ENCODE measurements around the gene SORBS2.

Gene SORBS2

DNA sequence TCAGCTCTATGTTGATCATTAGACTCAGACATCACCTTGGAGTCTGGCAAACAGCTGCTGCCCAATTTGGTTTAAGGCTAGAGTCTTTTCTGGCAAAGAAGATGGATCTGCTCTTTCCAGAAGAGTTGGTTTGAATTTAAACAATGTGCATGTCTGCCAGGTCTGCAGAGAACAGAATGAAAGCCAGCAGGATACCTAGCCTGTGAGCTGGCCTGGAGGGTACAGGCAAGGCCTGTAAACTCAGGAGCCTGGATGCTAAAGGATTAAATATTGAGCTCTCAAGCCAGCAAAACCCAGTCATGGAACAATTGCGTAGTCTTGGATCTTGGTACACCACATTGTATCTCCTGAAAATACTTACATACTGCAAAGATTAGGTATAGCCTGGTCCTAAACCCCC lies 261.1 kb downstream of the SORBS2 start:
- no peak for DNase-seq (ENCODE audit: low read depth)

DNA sequence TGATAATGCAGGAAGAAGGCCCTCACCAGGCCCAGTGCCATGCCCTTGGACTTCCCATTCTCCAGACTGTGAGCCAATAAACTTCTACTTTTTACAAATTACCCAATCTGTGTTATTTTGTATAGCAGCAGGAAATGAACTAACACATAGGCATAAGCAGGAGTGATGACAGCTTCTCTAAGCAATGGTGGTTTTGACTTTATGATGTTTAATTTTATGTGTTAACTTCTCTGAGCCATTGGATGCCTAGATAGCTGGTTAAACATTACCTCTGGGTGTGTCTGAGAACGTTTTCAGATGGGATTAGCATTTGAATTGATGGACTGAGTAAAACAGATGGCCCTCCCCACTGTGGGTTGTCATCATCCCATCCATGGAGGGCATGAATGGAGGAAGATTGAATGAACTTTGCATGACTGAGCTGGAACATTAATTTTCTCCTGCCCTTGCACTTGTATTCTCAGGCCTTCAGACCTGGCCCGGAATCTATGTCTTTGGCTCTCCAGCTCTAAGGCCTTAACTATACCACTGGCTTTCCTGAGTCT lies 262.8 kb downstream of the SORBS2 start:
- DNase-seq (ENCODE audit: low read depth), result no peak

DNA sequence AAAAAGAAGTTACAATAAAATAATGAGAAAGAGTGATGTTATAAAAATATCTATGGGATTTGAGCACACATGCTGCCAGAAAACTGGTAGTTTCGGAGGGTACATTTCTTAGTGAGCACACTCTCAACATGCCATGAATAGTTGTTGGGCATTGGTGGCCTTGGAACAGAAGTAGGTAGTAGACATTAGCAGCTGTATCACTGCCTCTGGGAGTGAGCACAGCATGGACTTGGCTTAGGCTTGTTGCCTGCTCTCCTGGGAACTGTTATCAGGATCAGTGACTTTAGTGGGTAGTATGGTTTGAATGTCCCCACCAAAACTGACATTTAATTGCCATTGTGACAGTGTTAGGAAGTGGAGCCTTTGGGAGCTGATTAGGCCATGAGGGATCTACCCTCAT lies 263.4 kb downstream of the SORBS2 start:
- no peak for DNase-seq (ENCODE audit: low read depth)

DNA sequence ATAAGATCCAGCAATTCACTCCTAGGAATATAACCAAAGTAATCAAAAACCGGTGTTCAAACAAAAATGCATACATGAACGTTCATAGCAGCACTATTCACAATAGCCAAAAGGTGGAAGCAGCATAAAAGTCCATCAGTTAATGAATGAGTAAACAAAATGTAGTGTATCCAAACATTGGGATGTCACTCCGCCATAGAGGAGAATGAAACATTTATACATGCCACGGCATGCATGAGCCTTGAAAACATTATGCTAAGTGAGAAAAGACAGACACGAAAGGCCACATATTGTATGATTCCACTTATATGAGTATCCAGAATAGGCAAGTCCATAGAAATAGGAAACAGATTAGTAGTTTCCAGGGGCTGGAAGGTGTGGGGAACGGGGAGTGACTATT lies 265.7 kb downstream of the SORBS2 start:
- no peak for DNase-seq (ENCODE audit: low read depth)

DNA sequence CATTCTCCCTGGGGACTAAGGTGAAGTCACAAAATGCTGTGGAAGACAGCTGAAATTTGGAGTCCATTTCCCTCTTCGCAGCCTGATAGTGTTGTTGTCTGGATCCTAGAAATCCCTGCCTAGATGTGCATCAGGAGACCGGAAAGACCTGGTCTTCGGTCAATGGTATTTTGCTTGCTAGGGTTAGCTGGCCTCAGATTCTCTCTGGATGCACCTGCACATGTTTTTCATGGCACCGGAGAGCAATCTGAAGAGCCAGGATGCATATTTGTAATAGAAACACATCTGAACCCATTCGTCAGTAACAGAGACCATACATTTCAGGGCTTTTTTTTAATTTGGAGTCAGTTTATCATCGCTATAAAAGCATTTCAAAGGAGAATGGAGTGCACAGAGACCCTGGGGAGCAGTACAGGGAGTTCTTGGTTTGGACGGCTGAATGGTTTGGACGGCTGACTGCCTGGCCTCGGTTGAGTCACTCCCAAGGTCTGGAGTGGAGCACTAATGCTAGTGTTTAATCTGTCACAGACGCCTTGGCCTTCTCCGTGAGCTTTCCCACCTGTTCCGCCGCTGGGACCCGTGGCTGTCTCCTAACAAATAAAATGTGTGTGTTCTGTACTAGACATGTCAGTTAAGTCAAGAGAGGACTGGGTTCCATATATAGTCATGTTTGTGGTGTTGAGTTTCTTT lies 269.2 kb downstream of the SORBS2 start:
- DNase-seq (ENCODE audit: low read depth), result no peak

DNA sequence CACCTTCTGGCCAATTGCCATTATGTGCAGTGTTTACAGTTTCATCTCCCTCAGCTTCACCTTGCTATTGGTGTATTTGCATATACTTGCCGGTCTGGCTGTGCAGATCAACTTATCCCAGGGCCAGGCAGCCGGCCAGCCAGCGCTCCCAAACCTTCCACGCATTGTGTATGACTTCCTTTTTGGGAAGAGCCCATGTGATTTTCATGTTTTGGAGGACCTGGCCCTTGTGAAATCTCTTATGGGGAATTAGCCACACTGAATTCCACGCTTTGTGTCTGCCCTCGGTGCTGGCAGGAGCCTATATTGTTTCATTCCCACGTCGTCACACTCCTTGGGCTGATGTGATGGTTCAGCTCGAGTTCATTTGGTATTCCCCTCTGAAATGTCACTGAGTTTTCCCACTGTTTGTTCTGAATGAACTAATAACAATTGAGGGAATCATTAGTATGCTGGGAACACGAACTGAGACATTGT lies 270.7 kb downstream of the SORBS2 start:
- no peak for DNase-seq (ENCODE audit: low read depth)

DNA sequence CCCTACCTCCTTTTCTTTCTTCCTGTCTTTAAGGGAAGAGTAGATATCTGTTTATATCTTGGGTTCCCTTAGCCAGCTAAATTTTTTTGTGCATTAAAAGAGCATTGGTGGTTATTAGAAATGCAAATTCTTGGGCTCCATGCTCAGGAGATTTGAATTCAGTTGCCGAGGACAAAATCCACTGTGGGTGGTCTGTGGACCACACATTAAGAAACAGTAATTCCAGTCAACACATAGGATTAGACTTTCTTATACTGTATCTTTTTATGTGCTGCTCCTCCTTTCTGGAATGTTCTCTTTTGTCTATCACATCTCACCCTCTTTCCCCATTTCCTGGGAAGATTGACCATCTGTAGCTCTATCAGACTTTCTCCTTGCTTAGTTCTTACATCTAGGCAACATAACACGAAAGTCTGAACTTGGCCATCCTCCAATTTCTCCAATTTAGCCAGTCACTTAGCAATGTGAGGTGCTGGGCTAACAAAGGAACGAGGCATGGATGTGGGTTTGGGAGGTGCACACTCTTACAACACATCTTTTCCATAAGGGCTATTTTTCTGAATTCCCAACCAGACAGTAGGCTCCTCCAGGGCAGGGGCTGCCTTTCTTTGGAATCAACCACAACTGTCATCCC lies 271.4 kb downstream of the SORBS2 start:
- no peak for DNase-seq (ENCODE audit: low read depth)

DNA sequence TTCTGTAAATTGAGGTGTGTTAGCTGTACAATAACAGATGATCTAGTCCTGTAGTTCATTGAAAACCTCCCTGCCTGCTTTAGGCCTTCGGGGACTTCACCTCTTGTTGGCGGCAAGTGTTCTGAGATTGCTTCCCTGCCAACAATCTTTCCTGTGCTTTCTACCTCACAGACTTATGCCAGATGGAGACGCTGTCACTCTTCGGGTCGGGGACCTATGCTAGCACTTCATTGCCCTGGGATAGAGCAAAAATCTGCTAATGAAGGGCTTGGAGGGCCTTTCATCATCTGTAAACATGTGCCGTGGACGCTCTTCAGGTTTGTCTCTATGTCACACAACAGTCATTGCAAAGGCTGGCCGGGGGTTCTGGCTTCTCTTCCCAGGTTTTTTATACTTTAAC lies 272.0 kb downstream of the SORBS2 start:
- DNase-seq (ENCODE audit: low read depth), result no peak

DNA sequence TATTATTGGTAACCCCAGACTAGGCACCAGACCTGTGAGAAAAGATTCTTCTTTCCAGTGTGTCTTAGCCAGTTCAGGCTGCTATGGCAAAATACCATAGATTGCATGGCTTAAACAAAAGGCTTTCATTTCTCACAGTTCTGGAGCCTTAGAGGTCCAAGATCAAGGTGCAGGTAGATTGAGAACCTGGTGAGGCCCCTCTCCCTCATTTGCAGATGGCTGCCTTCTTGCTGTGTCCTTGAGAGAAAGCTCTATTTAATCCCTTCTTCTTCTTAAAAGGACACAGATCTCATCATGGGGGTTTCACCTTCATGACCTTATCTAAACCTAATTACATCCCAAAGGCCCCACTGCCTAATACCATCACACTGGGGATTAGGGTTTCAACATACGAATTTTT lies 273.2 kb downstream of the SORBS2 start:
- DNase-seq (ENCODE audit: low read depth), result no peak

DNA sequence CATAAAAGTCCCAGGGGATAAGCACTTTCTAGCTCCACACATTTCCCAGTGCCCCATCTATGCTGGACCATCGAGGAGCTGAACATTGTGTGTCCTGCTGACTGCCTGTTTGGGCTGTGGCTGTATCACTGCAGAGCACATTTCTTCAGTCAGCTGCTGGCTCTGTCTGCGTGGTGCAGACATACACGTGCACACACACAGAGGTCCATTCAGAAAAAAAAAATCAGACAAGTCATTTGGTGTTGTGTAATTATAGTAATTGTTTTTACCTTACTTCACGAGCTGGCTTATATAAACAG lies 275.6 kb downstream of the SORBS2 start:
- DNase-seq (ENCODE audit: low read depth), result no peak

DNA sequence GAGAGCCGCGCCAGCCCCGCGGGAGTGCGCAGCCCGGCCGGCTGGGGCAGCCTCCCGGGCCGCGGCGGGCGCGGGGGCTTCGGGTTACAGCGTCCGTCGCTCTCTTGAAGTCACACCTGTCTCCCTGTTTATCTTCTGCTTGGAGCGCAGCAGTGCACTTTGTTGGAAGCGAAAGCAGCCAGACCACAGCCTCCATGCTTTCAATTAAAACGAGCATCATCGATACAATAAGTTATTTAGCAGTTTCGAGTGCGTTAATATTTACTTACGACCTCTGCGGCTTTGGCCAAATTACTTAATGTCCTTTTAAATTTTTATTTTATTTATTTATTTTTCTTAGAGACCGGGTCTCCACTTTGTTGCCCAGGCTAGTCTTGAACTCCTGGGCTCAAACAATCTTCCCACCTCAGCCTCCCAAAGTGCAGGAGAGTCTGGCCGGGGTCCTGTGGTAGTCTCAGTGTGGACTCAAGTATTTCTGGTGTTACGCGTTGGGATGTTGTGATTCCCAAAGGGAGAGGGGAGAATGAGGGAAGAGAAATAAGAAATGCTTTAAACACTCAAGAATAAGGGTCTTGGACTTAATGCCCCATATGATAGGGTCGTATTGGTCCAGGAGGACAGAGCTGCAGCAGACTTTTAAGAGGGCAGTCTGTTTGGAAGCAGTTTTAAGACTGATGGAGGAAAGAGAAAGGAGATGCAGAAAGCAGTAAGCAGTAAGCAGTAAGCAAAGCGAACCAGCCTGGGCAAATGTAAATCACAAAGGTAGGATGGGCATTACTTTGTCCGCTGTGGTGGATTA lies 276.2 kb downstream of the SORBS2 start:
- DNase-seq (ENCODE audit: low read depth), result no peak
